K562 (cell line): ENCODE results near the gene CIAPIN1. TPM values are rescaled to one million over a fixed set of nuclear protein-coding genes. Genes with fewer than 3 reads are reported as not detected.

Experiments used
- ADNP ChIP-seq: fragments of 200-800 bp; sonication (Bioruptor generic); IDR thresholded peaks from 2 replicates; pipeline ENCODE4 v1.6.1; 2016; ENCODE audit warnings: missing genetic modification characterization, missing compliant biosample characterization
- C11orf30 ChIP-seq: fragments of 450-650 bp; IDR thresholded peaks from 2 replicates; pipeline ENCODE4 v1.6.1; 2016; ENCODE audit warnings: low read depth, mild to moderate bottlenecking
- FIP1L1 ChIP-seq: fragments of 200-400 bp; formaldehyde crosslinking; IDR thresholded peaks from 2 replicates; pipeline ENCODE4 v1.6.1; 2018; ENCODE audit warnings: mild to moderate bottlenecking, low read depth, low read length; ENCODE audit not compliant: poor library complexity, severe bottlenecking
- FOXM1 ChIP-seq, 2 experiments: fragments of 450-650 bp in 1 of 2; sonication (generic) in 1 of 2; formaldehyde crosslinking in 1 of 2; IDR thresholded peaks; 2 replicates each; pipeline versions ENCODE4 v1.6.1 to v1.9.0; 2017 to 2022; ENCODE audit warnings: low read depth in 2 of 2, mild to moderate bottlenecking in 2 of 2, missing genetic modification reagents in 1 of 2, moderate library complexity in 1 of 2
- HNRNPLL ChIP-seq: fragments of 200-400 bp; formaldehyde crosslinking; IDR thresholded peaks from 2 replicates; pipeline ENCODE4 v1.6.1; 2017; ENCODE audit warnings: low read length, low read depth, mild to moderate bottlenecking; ENCODE audit not compliant: poor library complexity, severe bottlenecking
- MTF1 ChIP-seq: fragments of 250-450 bp; sonication (Bioruptor Pico); IDR thresholded peaks from 2 replicates; pipeline ENCODE4 v1.9.0; 2021; ENCODE audit warnings: moderate library complexity, mild to moderate bottlenecking, inconsistent platforms, borderline replicate concordance
- NR3C1 ChIP-seq: sonication (generic); formaldehyde crosslinking; IDR thresholded peaks from 2 replicates; pipeline ENCODE4 v1.8.1; 2022; ENCODE audit warnings: missing genetic modification reagents
- POLR2G ChIP-seq: fragments of 200-400 bp; formaldehyde crosslinking; IDR thresholded peaks from 2 replicates; pipeline ENCODE4 v1.6.1; 2017; ENCODE audit warnings: low read depth, mild to moderate bottlenecking, antibody characterized with exemption, low read length, moderate library complexity
- RBFOX2 ChIP-seq: fragments of 200-400 bp; formaldehyde crosslinking; IDR thresholded peaks from 2 replicates; pipeline ENCODE4 v1.6.1; 2017; ENCODE audit warnings: low read depth, mild to moderate bottlenecking, low read length, moderate library complexity
- RBM17 ChIP-seq: fragments of 200-400 bp; formaldehyde crosslinking; IDR thresholded peaks from 2 replicates; pipeline ENCODE4 v1.6.1; 2017; ENCODE audit warnings: low read depth, mild to moderate bottlenecking, low read length, borderline replicate concordance
- RBM22 ChIP-seq: fragments of 200-400 bp; formaldehyde crosslinking; IDR thresholded peaks from 2 replicates; pipeline ENCODE4 v1.6.1; 2018; ENCODE audit warnings: low read length, low read depth; ENCODE audit not compliant: poor library complexity, severe bottlenecking
- SMAD3 ChIP-seq: fragments of 450-650 bp; formaldehyde crosslinking; conservative IDR thresholded peaks from 2 replicates; pipeline ENCODE4 v1.4.0; 2020; ENCODE audit warnings: mild to moderate bottlenecking
- THRAP3 ChIP-seq: fragments of 450-650 bp; IDR thresholded peaks from 2 replicates; pipeline ENCODE4 v1.6.1; 2016; ENCODE audit warnings: mild to moderate bottlenecking, inconsistent platforms, borderline replicate concordance
- USF2 ChIP-seq: sonication (generic); formaldehyde crosslinking; IDR thresholded peaks from 2 replicates; pipeline ENCODE4 v1.5.0; 2020; ENCODE audit warnings: missing genetic modification reagents
- ZMIZ1 ChIP-seq, 2 experiments: fragments of 150-350 bp in 1 of 2; IDR thresholded peaks; 2 replicates each; pipeline ENCODE4 v1.6.1; 2012 to 2016; ENCODE audit warnings: low read depth in 2 of 2, low read length in 2 of 2, mild to moderate bottlenecking in 1 of 2, moderate library complexity in 1 of 2
- ZNF217 ChIP-seq: sonication (generic); formaldehyde crosslinking; IDR thresholded peaks from 2 replicates; pipeline ENCODE4 v1.8.0; 2022; ENCODE audit warnings: mild to moderate bottlenecking, missing genetic modification reagents
- ZNF384 ChIP-seq: IDR thresholded peaks from 2 replicates; pipeline ENCODE4 v1.6.1; 2012; ENCODE audit warnings: low read depth, low read length, improper control_type of control experiment
- ZNF408 ChIP-seq: fragments of 250-450 bp; sonication (Bioruptor Pico); IDR thresholded peaks from 2 replicates; pipeline ENCODE4 v1.4.0; 2020; ENCODE audit warnings: low read depth, mild to moderate bottlenecking, moderate library complexity
- ZNF436 ChIP-seq: fragments of 250-450, 450-650 bp; sonication (Bioruptor Pico); formaldehyde crosslinking; IDR thresholded peaks from 2 replicates; pipeline ENCODE4 v1.7.0; 2020; ENCODE audit warnings: mild to moderate bottlenecking
- ZNF766 ChIP-seq: fragments of 200-800 bp; sonication (Bioruptor generic); conservative IDR thresholded peaks from 2 replicates; pipeline ENCODE4 v1.6.1; 2016; ENCODE audit warnings: missing genetic modification characterization, missing compliant biosample characterization
- polyA plus RNA-seq, 8 experiments: library from polyadenylated mRNA; depleted of rRNA in 4 of 8; stranded (reverse) in 5 of 8; unstranded in 3 of 8; fragments of >200 nt; fragmentation: Nextera tagmentation in 2 of 8; fragmentation: Illumina TruSeq in 1 of 8; extraction: Ambion mirVana in 2 of 8; extraction: Trizol in 1 of 8; gene quantifications; 2 replicates each; pipeline versions ENCODE4 v1.2.1 to v1.2.3, GENCODE V29; 2011 to 2014; ENCODE audit warnings: inconsistent platforms in 1 of 8, missing spikeins in 1 of 8
- total RNA-seq, 7 experiments: library from RNA; depleted of rRNA in 6 of 7; stranded (reverse); fragments of >200 nt in 6 of 7; fragmentation: Illumina TruSeq in 2 of 7; extraction: Trizol in 2 of 7; gene quantifications; 2 replicates each; pipeline versions ENCODE4 v1.2.1 to v1.2.3, GENCODE V29; 2011 to 2021; ENCODE audit warnings: low replicate concordance in 1 of 7

CIAPIN1 gene
- total and polyA plus RNA-seq, 9 of the 15 experiments (the other 6 are each of a cell fraction or from before 2014, with no cell fraction given) = 71.8 to 263 (median 95.7) TPM

DNA sequence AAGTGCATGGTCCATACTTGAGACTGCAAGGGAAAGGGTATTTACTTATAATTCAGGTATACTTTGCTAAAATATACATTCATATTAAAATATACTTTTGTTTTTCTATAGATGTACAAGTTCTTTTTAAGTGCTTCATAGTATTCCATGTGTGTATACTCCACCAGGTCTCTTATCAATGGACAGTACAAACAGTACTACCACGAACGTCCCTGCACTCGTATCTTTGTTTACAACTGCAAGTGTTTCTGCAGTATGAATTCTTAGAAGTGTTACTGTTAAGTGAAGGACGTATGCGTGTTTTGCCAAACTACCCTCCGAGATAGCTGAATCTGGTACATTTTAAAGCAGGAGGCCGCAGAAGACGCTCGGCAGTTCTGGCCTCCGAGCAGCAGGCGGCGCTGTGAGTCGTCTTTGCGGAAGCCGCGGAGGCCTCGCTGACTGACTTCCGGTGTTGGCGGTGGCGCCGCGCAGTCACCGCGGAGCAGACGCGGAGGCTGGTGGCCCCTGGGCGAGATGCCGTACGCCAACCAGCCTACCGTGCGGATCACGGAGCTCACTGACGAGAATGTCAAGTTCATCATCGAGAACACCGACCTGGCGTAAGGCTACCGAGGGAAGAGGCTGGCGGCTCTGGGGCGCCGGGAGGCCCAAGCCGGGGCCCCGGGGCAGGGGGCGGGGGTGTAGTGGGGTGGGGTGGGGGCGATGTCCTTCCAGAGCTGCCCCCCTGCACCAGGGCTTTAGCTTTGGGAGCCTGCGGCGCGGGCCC is 15.2 kb upstream of the CIAPIN1 start, which contains the start of gene POLR2C (continued):
- TF ChIP-seq RBM22 (peak; percentile 72), FOXM1 (IDR thresholded peaks at IDR 0.05; ENCODE audit: low read depth) (peak; percentile 36; the same call in 1 of the 2 replicates), FOXM1 (CRISPR knock-in tag; IDR thresholded peaks at IDR 0.05; ENCODE audit: low read depth) (0 out of 2 replicates have a peak, but pooled peaks have one; percentile 28), ZNF384 (peak; percentile 28; the same call in 1 of the 2 replicates), HNRNPLL (peak; percentile 98), RBFOX2 (peak; percentile 96), ZNF766 (peak; percentile 55; the same call in 1 of the 2 replicates), ADNP (tag) (no peak), FIP1L1 (no peak), THRAP3 (no peak), USF2 (CRISPR knock-in tag) (no peak), RBM17 (no peak), POLR2G (peak; percentile 98), NR3C1 (CRISPR knock-in tag) (no peak), MTF1 (CRISPR knock-in tag) (no peak), ZNF408 (CRISPR knock-in tag) (no peak), SMAD3 (CRISPR knock-in tag) (peak; percentile 45; the same call in 1 of the 2 replicates), C11orf30 (peak; percentile 90), ZNF436 (peak; percentile 63; the same call in 1 of the 2 replicates), ZMIZ1 (IDR thresholded peaks at IDR 0.05; ENCODE audit: low read depth in 2 of 2, low read length in 2 of 2) (peak in 1 of 2 experiments; percentile 82; a peak in 2 of 4 replicates), ZNF217 (CRISPR knock-in tag) (no peak)
